Hematopoietic multipotent progenitor cell treated with erythropoietin and hydrocortisone succinate and interleukin-3 and kit ligand, for 4 days (in vitro differentiated cells): Measurements from ENCODE around the gene EIF3I.

Experiments
- DNase-seq: peaks from one replicate; pipeline ENCODE4 v3.0.0-alpha.2; 2015

The EIF3I gene

DNA sequence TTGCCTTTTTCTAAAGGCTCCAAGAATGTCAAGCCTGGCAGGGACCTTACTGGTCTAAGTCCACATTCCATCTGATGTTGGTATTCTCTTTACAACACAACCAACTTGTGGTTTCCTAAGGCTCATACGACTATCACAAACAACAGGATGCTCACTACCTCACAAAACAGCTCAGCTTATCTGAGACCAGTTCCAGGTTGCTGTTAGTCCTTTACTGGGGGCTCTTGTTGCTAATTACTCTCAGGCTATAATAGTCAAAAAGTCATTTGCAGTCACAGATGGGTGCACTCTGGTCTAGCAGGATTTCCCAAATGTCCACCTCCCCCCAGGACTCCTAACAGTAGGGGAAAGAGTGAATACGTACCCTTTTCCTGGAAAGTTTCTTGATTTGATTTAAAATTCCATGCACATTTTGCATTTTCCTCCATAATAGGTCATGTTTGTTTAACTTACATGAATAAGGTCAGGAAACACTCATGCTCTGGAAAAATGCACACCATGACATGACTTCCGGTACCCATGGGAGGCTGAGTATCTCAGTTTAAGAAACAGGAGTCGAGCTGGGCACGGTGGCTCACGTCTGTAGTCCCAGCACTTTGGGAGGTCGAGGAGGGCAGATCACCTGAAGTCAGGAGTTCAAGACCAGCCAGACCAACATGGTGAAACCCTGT is 44.8 kb downstream of the EIF3I start:
- DNase-seq: peak; percentile 20

DNA sequence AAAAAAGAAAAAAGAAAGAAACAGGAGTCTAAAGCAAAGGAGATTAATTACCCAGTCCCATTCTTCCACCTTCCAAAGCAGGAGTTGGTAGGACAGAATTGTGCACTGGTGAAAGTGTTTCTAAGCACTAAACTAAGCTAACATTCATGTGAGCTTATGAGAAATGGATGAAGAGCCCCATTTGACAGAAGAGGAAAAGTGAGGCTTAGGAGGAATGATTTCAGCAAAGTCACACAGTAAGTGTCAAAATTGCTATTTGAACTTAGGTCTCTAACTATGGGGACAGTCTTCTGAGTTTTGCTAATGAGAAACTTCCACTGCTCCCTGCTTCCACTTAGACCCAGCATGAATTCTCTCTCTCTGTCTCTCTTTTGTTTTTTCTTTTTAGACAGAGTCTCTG is 47.5 kb downstream of the EIF3I start:
- DNase-seq: no peak

DNA sequence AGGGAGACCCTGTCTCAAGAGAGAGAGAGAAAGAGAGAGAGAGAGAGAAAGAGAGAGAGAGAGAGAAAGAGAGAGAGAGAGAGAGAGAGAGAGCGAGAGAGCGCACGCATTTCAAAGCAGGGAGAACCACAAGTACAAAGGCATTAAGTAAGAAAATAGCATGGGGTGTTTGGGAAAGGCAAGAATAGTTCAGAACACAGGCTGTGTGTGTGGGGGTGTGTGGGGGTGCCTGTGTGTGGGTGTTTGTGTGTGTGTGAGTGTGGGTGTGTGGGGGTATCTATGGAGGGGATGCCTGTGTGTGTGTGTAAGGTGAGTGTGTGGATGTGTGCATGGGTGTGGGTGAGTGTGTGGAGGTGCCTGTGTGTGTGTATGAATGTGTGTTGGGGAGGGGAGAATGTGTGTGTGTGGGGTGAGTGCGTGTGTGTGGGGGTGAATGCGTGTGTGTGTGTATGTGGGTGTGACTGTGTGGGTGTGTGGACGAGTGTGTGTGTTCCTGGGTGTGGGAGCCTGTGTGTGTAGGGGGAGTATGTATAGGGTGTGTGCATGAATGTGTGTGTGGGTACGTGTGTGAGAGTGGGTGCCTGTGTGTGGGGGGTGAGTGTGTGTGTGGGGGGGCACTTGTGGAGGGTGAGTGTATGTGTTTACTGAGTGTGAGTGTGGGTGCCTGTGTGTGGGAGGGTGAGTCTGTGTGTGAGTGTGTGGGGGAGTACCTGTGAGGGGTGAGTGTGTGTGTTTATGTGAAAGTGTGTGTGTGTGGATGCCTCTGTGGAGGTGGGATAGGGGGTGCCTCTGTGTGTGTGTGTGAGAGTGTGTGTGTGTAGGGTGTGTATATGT is 50.6 kb downstream of the EIF3I start:
- no peak for DNase-seq

DNA sequence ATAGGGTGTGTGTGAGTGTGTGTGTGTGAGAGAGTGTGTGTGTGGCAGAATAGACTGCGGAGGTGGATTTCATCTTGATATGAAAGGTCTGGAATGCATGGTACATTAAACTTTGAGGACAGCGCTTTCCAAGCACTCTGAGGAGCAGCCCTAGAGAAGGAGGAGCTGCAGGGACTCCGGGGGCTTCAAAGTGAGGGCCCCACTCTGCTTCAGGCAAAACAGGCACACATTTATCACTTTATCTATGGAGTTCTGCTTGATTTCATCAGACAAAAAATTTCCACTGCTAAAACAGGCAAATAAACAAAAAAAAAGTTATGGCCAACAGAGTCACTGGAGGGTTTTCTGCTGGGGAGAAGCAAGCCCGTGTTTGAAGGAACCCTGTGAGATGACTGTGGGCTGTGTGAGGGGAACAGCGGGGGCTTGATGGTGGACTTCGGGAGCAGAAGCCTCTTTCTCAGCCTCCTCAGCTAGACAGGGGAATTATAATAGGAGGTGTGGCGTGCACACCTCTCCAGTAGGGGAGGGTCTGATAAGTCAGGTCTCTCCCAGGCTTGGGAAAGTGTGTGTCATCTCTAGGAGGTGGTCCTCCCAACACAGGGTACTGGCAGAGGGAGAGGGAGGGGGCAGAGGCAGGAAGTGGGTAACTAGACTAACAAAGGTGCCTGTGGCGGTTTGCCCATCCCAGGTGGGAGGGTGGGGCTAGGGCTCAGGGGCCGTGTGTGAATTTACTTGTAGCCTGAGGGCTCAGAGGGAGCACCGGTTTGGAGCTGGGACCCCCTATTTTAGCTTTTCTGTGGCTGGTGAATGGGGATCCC is 51.4 kb downstream of the EIF3I start:
- DNase-seq: peak; percentile 19

DNA sequence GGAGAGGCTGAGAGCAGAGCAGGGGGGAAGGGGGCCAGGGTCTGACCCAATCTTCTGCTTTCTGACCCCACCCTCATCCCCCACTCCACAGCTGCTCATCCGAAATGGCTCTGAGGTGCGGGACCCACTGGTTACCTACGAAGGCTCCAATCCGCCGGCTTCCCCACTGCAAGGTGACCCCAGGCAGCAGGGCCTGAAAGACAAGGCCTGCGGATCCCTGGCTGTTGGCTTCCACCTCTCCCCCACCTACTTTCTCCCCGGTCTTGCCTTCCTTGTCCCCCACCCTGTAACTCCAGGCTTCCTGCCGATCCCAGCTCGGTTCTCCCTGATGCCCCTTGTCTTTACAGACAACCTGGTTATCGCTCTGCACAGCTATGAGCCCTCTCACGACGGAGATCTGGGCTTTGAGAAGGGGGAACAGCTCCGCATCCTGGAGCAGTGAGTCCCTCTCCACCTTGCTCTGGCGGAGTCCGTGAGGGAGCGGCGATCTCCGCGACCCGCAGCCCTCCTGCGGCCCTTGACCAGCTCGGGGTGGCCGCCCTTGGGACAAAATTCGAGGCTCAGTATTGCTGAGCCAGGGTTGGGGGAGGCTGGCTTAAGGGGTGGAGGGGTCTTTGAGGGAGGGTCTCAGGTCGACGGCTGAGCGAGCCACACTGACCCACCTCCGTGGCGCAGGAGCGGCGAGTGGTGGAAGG is 52.6 kb downstream of the EIF3I start:
- no peak for DNase-seq

DNA sequence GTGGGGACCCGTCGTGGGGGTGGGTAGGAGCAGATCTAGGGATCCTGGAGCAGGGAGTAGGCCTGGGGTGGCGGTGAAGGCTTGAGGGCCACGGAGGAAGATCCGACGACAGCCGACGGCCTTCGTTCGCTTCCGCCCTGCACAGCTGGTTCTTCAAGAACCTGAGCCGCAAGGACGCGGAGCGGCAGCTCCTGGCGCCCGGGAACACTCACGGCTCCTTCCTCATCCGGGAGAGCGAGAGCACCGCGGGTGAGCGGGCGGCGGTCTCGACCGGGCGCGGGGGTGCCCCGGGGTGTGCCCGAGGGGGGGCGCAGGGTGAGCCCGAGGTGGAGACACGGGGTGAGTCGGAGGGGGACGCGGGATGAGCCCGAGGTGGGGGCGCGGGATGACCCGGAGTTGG is 53.2 kb downstream of the EIF3I start:
- peak; percentile 39 for DNase-seq

DNA sequence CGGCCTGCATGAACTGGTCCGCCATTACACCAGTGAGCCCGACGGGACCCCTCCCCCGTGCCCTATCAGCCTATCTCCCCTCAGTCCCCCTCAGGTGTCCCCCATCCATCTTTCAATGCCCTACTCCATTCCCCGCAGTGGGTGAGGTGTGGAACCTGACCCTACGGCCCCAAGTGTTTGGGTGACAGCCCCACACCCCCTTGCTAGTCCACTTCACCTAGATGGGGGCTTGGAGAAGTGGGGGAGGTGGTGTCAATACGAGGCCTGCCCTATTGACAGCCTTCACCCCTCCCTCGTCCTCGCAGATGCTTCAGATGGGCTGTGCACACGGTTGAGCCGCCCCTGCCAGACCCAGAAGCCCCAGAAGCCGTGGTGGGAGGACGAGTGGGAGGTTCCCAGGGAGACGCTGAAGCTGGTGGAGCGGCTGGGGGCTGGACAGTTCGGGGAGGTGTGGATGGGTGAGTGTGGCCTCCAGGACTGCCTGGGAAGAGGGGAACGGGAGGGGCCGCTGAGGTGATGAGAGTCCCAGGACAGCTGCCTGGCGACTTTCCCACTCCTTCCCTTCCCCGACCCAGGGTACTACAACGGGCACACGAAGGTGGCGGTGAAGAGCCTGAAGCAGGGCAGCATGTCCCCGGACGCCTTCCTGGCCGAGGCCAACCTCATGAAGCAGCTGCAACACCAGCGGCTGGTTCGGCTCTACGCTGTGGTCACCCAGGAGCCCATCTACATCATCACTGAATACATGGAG is 54.0 kb downstream of the EIF3I start:
- no peak for DNase-seq
